GM19023 (cell line): ENCODE results near the gene NEURL3.
"Not testable (repeated sequence)": the region's sequence is repeated elsewhere in the genome, so short reads cannot be mapped to it uniquely, and the experiment has no call there.

Experiments used
- ATAC-seq: cut with Tn5 transposase; IDR thresholded peaks from one replicate; pipeline ENCODE4 v1.9.1; 2021; ENCODE audit warnings: mild to moderate bottlenecking, moderate library complexity; ENCODE audit not compliant: unreplicated experiment

The NEURL3 gene

GRCh38 chr2:96489261-96489660 is 15.9 kb downstream of the NEURL3 start:
- ATAC-seq = no peak

GRCh38 chr2:96486696-96487095 is 18.5 kb downstream of the NEURL3 start:
- no peak for ATAC-seq

- ATAC-seq = peak; percentile 80
These were observed 19.2 kb downstream of the NEURL3 start for GRCh38 chr2:96485751-96486651.

GRCh38 chr2:96485350-96485749 is 19.8 kb downstream of the NEURL3 start:
- ATAC-seq = no peak

GRCh38 chr2:96484091-96484490 is 21.1 kb downstream of the NEURL3 start:
- ATAC-seq = no peak

GRCh38 chr2:96477458-96477857 is 27.7 kb downstream of the NEURL3 start:
- no peak for ATAC-seq

- no peak for ATAC-seq
These were observed 33.4 kb downstream of the NEURL3 start for GRCh38 chr2:96471772-96472171.

GRCh38 chr2:96470636-96471035 is 34.5 kb downstream of the NEURL3 start:
- no peak for ATAC-seq

- no peak for ATAC-seq
These were observed 35.0 kb downstream of the NEURL3 start for GRCh38 chr2:96470109-96470508.

- ATAC-seq = no peak
These were observed 36.3 kb downstream of the NEURL3 start for GRCh38 chr2:96468904-96469303.

GRCh38 chr2:96464651-96465050 is 40.5 kb downstream of the NEURL3 start:
- ATAC-seq = no peak

- ATAC-seq = no peak
These were observed 41.1 kb downstream of the NEURL3 start for GRCh38 chr2:96464061-96464460.

GRCh38 chr2:96463119-96463518 is 42.0 kb downstream of the NEURL3 start:
- no peak for ATAC-seq

GRCh38 chr2:96461616-96462015 is 43.5 kb downstream of the NEURL3 start:
- not testable (repeated sequence) for ATAC-seq

- ATAC-seq = no peak
These were observed 53.1 kb downstream of the NEURL3 start for GRCh38 chr2:96452053-96452452.

- no peak for ATAC-seq
These were observed 55.5 kb downstream of the NEURL3 start for GRCh38 chr2:96449637-96450036.

- ATAC-seq = no peak
These were observed 56.0 kb downstream of the NEURL3 start for GRCh38 chr2:96449174-96449573.

- no peak for ATAC-seq
These were observed 57.4 kb downstream of the NEURL3 start for GRCh38 chr2:96447726-96448125.
